CD4-positive, alpha-beta T cell (primary cell): Measurements from ENCODE around the gene CYP4X1. TPM values are rescaled to one million over a fixed set of nuclear protein-coding genes. Genes with fewer than 3 reads are reported as not detected.

Experiments
- ATAC-seq: fragments of 200-7000 bp; cut with Tn5 transposase; one replicate; pipeline ENCODE4 v1.10.0; 2022; ENCODE audit warnings: mild to moderate bottlenecking; ENCODE audit not compliant: poor library complexity
- CTCF ChIA-PET: fragments of 350-600 bp; sonication (Branson Sonifier 250); formaldehyde crosslinking; loops from one replicate; lab custom pipeline; 2021; ENCODE audit warnings: antibody characterized with exemption, inconsistent platforms; lab: Charles Lee
- POLR2A ChIA-PET: fragments of 350-600 bp; sonication (Branson Sonifier 250); formaldehyde crosslinking; loops from one replicate; lab custom pipeline; 2021; ENCODE audit warnings: antibody characterized with exemption, inconsistent platforms; lab: Charles Lee
- DNase-seq, 14 experiments: peaks; one replicate each; pipeline ENCODE4 v3.0.0-alpha.2; 2013 to 2020; ENCODE audit warnings: mixed read lengths in 2 of 14
- H3K27ac ChIP-seq, 2 donors: one replicate each; pipeline versions ENCODE4 v1.5.1 to v1.7.0; 2013; ENCODE audit warnings: low read length in 2 of 2, low read depth in 1 of 2, mild to moderate bottlenecking in 1 of 2
- H3K27me3 ChIP-seq, 2 experiments: 1 replicate in 1 of 2; 2 replicates in 1 of 2; pipeline versions ENCODE4 v1.6.1 to v1.7.0; 2013; ENCODE audit warnings: low read length in 2 of 2, control low read depth in 1 of 2, mild to moderate bottlenecking in 1 of 2, moderate library complexity in 1 of 2; ENCODE audit not compliant: insufficient read depth in 2 of 2, control insufficient read depth in 1 of 2
- H3K36me3 ChIP-seq: one replicate; pipeline ENCODE4 v1.6.1; 2013; ENCODE audit warnings: low read length, control low read depth; ENCODE audit not compliant: insufficient read depth
- H3K4me1 ChIP-seq: one replicate; pipeline ENCODE4 v1.6.1; 2013; ENCODE audit warnings: low read length, control low read depth; ENCODE audit not compliant: insufficient read depth
- H3K4me3 ChIP-seq: one replicate; pipeline ENCODE4 v1.5.1; 2013; ENCODE audit warnings: mild to moderate bottlenecking, low read length, moderate library complexity
- H3K9me3 ChIP-seq, 2 experiments: 1 replicate in 1 of 2; 2 replicates in 1 of 2; pipeline versions ENCODE4 v1.6.1 to v1.7.0; 2013; ENCODE audit warnings: low read length in 2 of 2, mild to moderate bottlenecking in 2 of 2, control low read depth in 1 of 2, moderate library complexity in 1 of 2; ENCODE audit not compliant: control insufficient read depth in 1 of 2, insufficient read depth in 1 of 2
- H3K27ac Mint-ChIP-seq: one replicate; pipeline ENCODE4 v1.8.0; 2020; ENCODE audit warnings: mixed read lengths
- H3K27me3 Mint-ChIP-seq: one replicate; pipeline ENCODE4 v1.8.0; 2021; ENCODE audit warnings: mixed read lengths
- H3K36me3 Mint-ChIP-seq: one replicate; pipeline ENCODE4 v1.8.0; 2021; ENCODE audit warnings: low read depth, mixed read lengths
- H3K4me1 Mint-ChIP-seq: one replicate; pipeline ENCODE4 v1.8.0; 2021; ENCODE audit warnings: low read depth, mixed read lengths
- H3K4me3 Mint-ChIP-seq: one replicate; pipeline ENCODE4 v1.8.0; 2020; ENCODE audit warnings: mild to moderate bottlenecking, mixed read lengths
- H3K9me3 Mint-ChIP-seq: one replicate; pipeline ENCODE4 v1.8.0; 2020; ENCODE audit warnings: mixed read lengths
- CTCF ChIP-seq: fragments of 200-600 bp; IDR thresholded peaks from one replicate; pipeline ENCODE4 v1.8.0; 2022; ENCODE audit warnings: antibody characterized with exemption, mild to moderate bottlenecking
- intact Hi-C, 2 experiments: fragments of 100-400 bp; cut with DNase I in 1 of 2; cut with micrococcal nuclease in 1 of 2; formaldehyde crosslinking; loops; one replicate each; pipeline versions ENCODE4 v1.15.1 to v1.9.0; 2023 to 2025; cut with DNase I, micrococcal nuclease
- total RNA-seq, 174 experiments: library from RNA in 2 of 174; stranded (reverse) in 2 of 174; gene quantifications; one replicate each; pipeline ENCODE4 v1.2.3 and lab custom pipeline; 2021 to 2026

The CYP4X1 gene
- total RNA-seq, 2 experiments from 2014 or later: not detected

- H3K27ac Mint-ChIP-seq: no peak overlapping the region
- POLR2A ChIA-PET: no interaction called here
- intact Hi-C loops: no loop called here
Measured at GRCh38 chr1:46991083-46991923, 32.2 kb upstream of the CYP4X1 start.

GRCh38 chr1:46996659-46997281 lies 26.7 kb upstream of the CYP4X1 start:
- Histone ChIP-seq H3K27ac (no peak overlapping the region), H3K4me3 (no peak overlapping the region), H3K4me1 (no peaks in the 10 kb centered on the region), H3K27me3 (peaks cover 4 to 10% of the 10 kb centered on the region in 2 experiments), H3K36me3 (no peaks in the 10 kb centered on the region), H3K9me3 (no peaks in the 10 kb centered on the region)
- Mint-ChIP-seq H3K36me3 (no peaks in the 10 kb centered on the region), H3K9me3 (peaks cover 2% of the 10 kb centered on the region), H3K27me3 (peaks cover 54% of the 10 kb centered on the region), H3K27ac (no peak overlapping the region), H3K4me1 (no peaks in the 10 kb centered on the region), H3K4me3 (no peak overlapping the region)
- DNase-seq: no peak
- no peak for ATAC-seq
- ChIA-PET POLR2A (no interaction called here), CTCF (no interaction called here)
- intact Hi-C loops: no loop called here
- no peak for TF ChIP-seq CTCF

More at GRCh38 chr1:46991083-46991923, 32.2 kb upstream of the CYP4X1 start:
- no peaks in the 10 kb centered on the region for H3K4me1 Mint-ChIP-seq
- DNase-seq (no peak), ATAC-seq (no peak)
- peaks cover 18% of the 10 kb centered on the region for H3K27me3 Mint-ChIP-seq
- H3K27me3 ChIP-seq: no peaks in the 10 kb centered on the region
- no peak overlapping the region for H3K27ac ChIP-seq
- CTCF ChIA-PET: no interaction called here
- no peaks in the 10 kb centered on the region for H3K9me3 ChIP-seq
- no peaks in the 10 kb centered on the region for H3K36me3 Mint-ChIP-seq
- no peaks in the 10 kb centered on the region for H3K36me3 ChIP-seq
- peaks cover 4% of the 10 kb centered on the region for H3K9me3 Mint-ChIP-seq
- H3K4me1 ChIP-seq: no peaks in the 10 kb centered on the region
- H3K4me3 Mint-ChIP-seq: no peak overlapping the region
- H3K4me3 ChIP-seq: no peak overlapping the region
- TF ChIP-seq CTCF: no peak

- Histone ChIP-seq H3K4me3 (no peak overlapping the region), H3K9me3 (peaks cover 0 to 4% of the 10 kb centered on the region in 2 experiments), H3K4me1 (no peaks in the 10 kb centered on the region), H3K27me3 (peaks cover 5 to 17% of the 10 kb centered on the region in 2 experiments), H3K27ac (no peak overlapping the region), H3K36me3 (no peaks in the 10 kb centered on the region)
- Mint-ChIP-seq H3K27ac (no peak overlapping the region), H3K27me3 (peaks cover 73% of the 10 kb centered on the region), H3K36me3 (no peaks in the 10 kb centered on the region), H3K9me3 (no peaks in the 10 kb centered on the region), H3K4me3 (no peak overlapping the region), H3K4me1 (no peaks in the 10 kb centered on the region)
- TF ChIP-seq CTCF: no peak
- POLR2A ChIA-PET: no interaction called here
- ATAC-seq (no peak), DNase-seq (no peak)
- CTCF ChIA-PET: no interaction called here
- intact Hi-C loops: no loop called here
Measured at GRCh38 chr1:47002211-47002610, 21.3 kb upstream of the CYP4X1 start.
